Measurements from ENCODE around the gene SLC34A1.
A peak's percentile ranks its signal among the peaks of the same experiment; 100 is the strongest.

Gene SLC34A1

DNA sequence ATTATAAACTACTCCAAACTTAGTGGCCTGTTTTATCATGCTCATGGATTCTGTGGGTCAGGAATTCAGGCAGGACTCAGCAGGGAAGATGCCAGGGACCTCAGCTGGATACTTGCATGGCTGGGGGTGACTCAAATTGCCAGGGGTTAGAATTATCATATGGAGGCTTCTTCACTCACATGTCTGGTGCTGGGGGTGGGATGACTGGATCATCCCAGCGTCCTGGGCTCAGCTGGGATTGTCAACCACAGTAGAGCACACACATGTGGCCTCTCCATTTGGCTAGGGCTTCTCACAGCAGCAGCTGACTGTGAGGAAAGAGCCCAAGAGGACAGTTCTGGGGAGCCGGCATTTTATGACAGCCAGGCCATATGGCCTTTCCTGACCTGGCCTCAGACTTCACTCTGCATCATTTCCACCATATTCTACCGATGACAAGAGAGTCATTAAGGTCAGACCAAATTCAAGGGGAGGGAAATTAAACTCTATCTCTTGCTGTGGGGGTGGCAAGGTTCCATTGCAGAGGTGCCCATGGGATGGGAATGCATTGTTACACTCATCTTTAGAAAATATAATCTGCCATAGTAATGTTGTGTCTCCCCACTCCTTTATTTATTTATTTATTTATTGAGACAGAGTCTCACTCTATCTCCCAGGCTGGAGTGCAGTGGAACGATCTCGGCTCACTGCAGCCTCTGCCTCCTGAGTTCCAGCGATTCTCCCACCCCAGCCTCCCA is 37.0 kb downstream of the SLC34A1 start:
- TF ChIP-seq EZH2 (IDR thresholded peaks at IDR 0.05; ENCODE audit: borderline replicate concordance, low read length) = no peak
- no peak for TF ChIP-seq CTCF (IDR thresholded peaks at IDR 0.05; ENCODE audit: low read length)
- H3K36me3 ChIP-seq (ENCODE audit: insufficient read depth, low read length) = no peaks in the 10 kb centered on the region
- no peak overlapping the region for H3K27ac ChIP-seq (ENCODE audit: low read depth, low read length, poor library complexity, severe bottlenecking)
- no peak overlapping the region for H3K9ac ChIP-seq (ENCODE audit: low read length)
- H3K27me3 ChIP-seq (ENCODE audit: insufficient read depth, low read length) = no peaks in the 10 kb centered on the region
- no peaks in the 10 kb centered on the region for H3K79me2 ChIP-seq (ENCODE audit: insufficient read depth, low read length)
- no peaks in the 10 kb centered on the region for H4K20me1 ChIP-seq (ENCODE audit: insufficient read depth, low read length)
- H3F3A ChIP-seq (ENCODE audit: insufficient read depth, low read length) = no peaks in the 10 kb centered on the region
- peaks cover 16% of the 10 kb centered on the region for H3K4me1 ChIP-seq (ENCODE audit: insufficient read depth, low read length, severe bottlenecking)
- H3K4me2 ChIP-seq (ENCODE audit: low read length) = no peak overlapping the region
- no peaks in the 10 kb centered on the region for H3K9me2 ChIP-seq (ENCODE audit: low read depth, low read length)
- no peak overlapping the region for H3K4me3 ChIP-seq (ENCODE audit: low read depth, low read length, poor library complexity, severe bottlenecking)
- H3K9me3 ChIP-seq (ENCODE audit: low read length) = no peaks in the 10 kb centered on the region
- no peak overlapping the region for H2AFZ ChIP-seq (ENCODE audit: low read length)

DNA sequence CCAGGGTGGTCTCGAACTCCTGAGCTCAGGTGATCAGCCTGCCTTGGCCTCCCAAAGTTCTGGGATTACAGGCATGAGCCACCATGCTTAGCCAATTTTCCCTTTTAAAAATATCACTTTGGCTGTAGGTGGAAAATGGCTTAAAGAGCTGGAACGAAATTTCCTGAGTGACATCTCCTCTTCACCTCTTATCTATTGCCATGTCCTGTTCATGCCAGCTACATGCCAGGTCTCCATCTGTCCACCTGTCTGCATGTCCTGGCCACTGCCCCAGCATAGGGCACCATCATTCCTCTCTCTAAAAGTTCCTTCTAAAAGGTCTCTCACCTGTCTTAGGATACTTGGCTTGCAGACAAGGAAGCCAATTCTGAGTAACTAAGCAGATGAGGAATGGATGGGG is 39.4 kb downstream of the SLC34A1 start:
- H3K79me2 ChIP-seq (ENCODE audit: insufficient read depth, low read length) = no peaks in the 10 kb centered on the region
- no peak overlapping the region for H3K4me3 ChIP-seq (ENCODE audit: low read depth, low read length, poor library complexity, severe bottlenecking)
- H4K20me1 ChIP-seq (ENCODE audit: insufficient read depth, low read length) = no peaks in the 10 kb centered on the region
- H2AFZ ChIP-seq (ENCODE audit: low read length) = no peak overlapping the region
- no peaks in the 10 kb centered on the region for H3F3A ChIP-seq (ENCODE audit: insufficient read depth, low read length)
- no peaks in the 10 kb centered on the region for H3K27me3 ChIP-seq (ENCODE audit: insufficient read depth, low read length)
- no peaks in the 10 kb centered on the region for H3K9me3 ChIP-seq (ENCODE audit: low read length)
- TF ChIP-seq EZH2 (IDR thresholded peaks at IDR 0.05; ENCODE audit: borderline replicate concordance, low read length) (no peak), CTCF (IDR thresholded peaks at IDR 0.05; ENCODE audit: low read length) (no peak)
- no peaks in the 10 kb centered on the region for H3K36me3 ChIP-seq (ENCODE audit: insufficient read depth, low read length)
- peaks cover 34% of the 10 kb centered on the region for H3K4me1 ChIP-seq (ENCODE audit: insufficient read depth, low read length, severe bottlenecking)
- H3K4me2 ChIP-seq (ENCODE audit: low read length) = no peak overlapping the region
- no peak overlapping the region for H3K27ac ChIP-seq (ENCODE audit: low read depth, low read length, poor library complexity, severe bottlenecking)
- no peak overlapping the region for H3K9ac ChIP-seq (ENCODE audit: low read length)
- no peaks in the 10 kb centered on the region for H3K9me2 ChIP-seq (ENCODE audit: low read depth, low read length)

- Histone ChIP-seq H3K4me2 (ENCODE audit: low read length) (peak overlapping the region; percentile 80), H3F3A (ENCODE audit: insufficient read depth, low read length) (no peaks in the 10 kb centered on the region), H3K9me3 (ENCODE audit: low read length) (no peaks in the 10 kb centered on the region), H3K9ac (ENCODE audit: low read length) (peak overlapping the region; percentile 67), H3K27ac (ENCODE audit: low read depth, low read length, poor library complexity, severe bottlenecking) (peak overlapping the region; percentile 66), H3K4me1 (ENCODE audit: insufficient read depth, low read length, severe bottlenecking) (peaks cover 50% of the 10 kb centered on the region), H3K36me3 (ENCODE audit: insufficient read depth, low read length) (peaks cover 4% of the 10 kb centered on the region; the same call in 1 of the 2 replicates), H3K9me2 (ENCODE audit: low read depth, low read length) (no peaks in the 10 kb centered on the region), H3K27me3 (ENCODE audit: insufficient read depth, low read length) (no peaks in the 10 kb centered on the region), H2AFZ (ENCODE audit: low read length) (peak overlapping the region; percentile 23; the same call in 1 of the 2 replicates), H3K79me2 (ENCODE audit: insufficient read depth, low read length) (no peaks in the 10 kb centered on the region), H3K4me3 (ENCODE audit: low read depth, low read length, poor library complexity, severe bottlenecking) (peak overlapping the region; percentile 63), H4K20me1 (ENCODE audit: insufficient read depth, low read length) (no peaks in the 10 kb centered on the region)
- TF ChIP-seq CTCF (IDR thresholded peaks at IDR 0.05; ENCODE audit: low read length) (no peak), EZH2 (IDR thresholded peaks at IDR 0.05; ENCODE audit: borderline replicate concordance, low read length) (no peak)
Measured at GRCh38 chr5:177425196-177425800, 41.1 kb downstream of the SLC34A1 start.

Data from OCI-LY1 (cell line).